NCI-H748 treated with DMSO at 0.1 percent for 48 hours (cell line): ENCODE measurements around the gene VSX1.

Experiments used
- DNase-seq: peaks from one replicate; lab custom pipeline; 2025; lab: John Stamatoyannopoulos, UW

VSX1 gene

GRCh38 chr20:25065625-25066338 lies 16.2 kb downstream of the VSX1 start:
- peak; percentile 24 for DNase-seq

GRCh38 chr20:25065072-25065624 lies 16.8 kb downstream of the VSX1 start:
- no peak for DNase-seq

- DNase-seq, result no peak
These were observed 17.3 kb downstream of the VSX1 start for GRCh38 chr20:25064561-25065071.

- no peak for DNase-seq
These were observed 18.0 kb downstream of the VSX1 start for GRCh38 chr20:25063981-25064380.

- no peak for DNase-seq
These were observed 18.4 kb downstream of the VSX1 start for GRCh38 chr20:25063546-25063945.

- DNase-seq, result no peak
These were observed 19.1 kb downstream of the VSX1 start for GRCh38 chr20:25062841-25063240.

GRCh38 chr20:25061821-25062530 lies 20.0 kb downstream of the VSX1 start:
- no peak for DNase-seq

GRCh38 chr20:25061103-25061799 lies 20.7 kb downstream of the VSX1 start:
- no peak for DNase-seq

- DNase-seq, result no peak
These were observed 22.0 kb downstream of the VSX1 start for GRCh38 chr20:25059866-25060465.

GRCh38 chr20:25058847-25059810 lies 22.8 kb downstream of the VSX1 start:
- DNase-seq, result no peak

- no peak for DNase-seq
These were observed 23.7 kb downstream of the VSX1 start, which contains the start of gene ACSS1 for GRCh38 chr20:25058051-25058846. ACSS1 (minus strand) TSS chr20:25058139; CDS start chr20:25058102, 37 bp downstream.

GRCh38 chr20:25057234-25058050 lies 24.5 kb downstream of the VSX1 start:
- DNase-seq, result no peak

- peak; percentile 16 for DNase-seq
These were observed 25.2 kb downstream of the VSX1 start for GRCh38 chr20:25056690-25057233.

- no peak for DNase-seq
These were observed 26.0 kb downstream of the VSX1 start for GRCh38 chr20:25055711-25056495.

- no peak for DNase-seq
These were observed 26.8 kb downstream of the VSX1 start for GRCh38 chr20:25054995-25055629.

- DNase-seq, result no peak
These were observed 27.7 kb downstream of the VSX1 start for GRCh38 chr20:25054096-25054820.
